GM10266 (cell line): ENCODE results near the gene AFF3.

Experiments used
- DNase-seq: peaks from one replicate; pipeline ENCODE4 v3.0.0; 2012; ENCODE audit errors: extremely low spot score
- CTCF ChIP-seq: IDR thresholded peaks from 2 replicates; pipeline ENCODE4 v1.5.1; 2012; ENCODE audit warnings: mild to moderate bottlenecking, low read depth; ENCODE audit not compliant: control insufficient read depth, insufficient read depth; ENCODE audit errors: missing control alignments

Gene AFF3

GRCh38 chr2:100036026-100036425, 106.4 kb downstream of the AFF3 start:
- no peak for DNase-seq
- no peak for TF ChIP-seq CTCF

- no peak for TF ChIP-seq CTCF
- no peak for DNase-seq
Measured at GRCh38 chr2:100034431-100034830, 108.0 kb downstream of the AFF3 start.

DNA sequence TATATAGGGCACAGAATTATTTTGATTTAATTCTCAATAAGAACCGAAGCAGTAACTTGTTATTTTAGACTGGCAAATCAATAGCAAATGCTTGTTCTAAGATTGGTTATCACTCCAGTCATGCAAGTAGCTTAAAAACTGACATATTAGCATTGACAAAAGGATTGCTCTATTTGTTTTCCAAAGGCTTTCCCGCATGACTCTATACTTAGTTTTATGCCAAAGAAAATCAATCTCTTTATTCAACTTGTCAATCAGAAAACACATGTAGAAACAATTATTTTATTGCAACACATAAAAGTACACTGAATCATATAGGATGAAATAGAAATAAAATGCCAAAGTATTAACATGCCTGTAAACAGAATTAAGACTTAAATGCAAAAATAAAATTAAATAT, 108.4 kb downstream of the AFF3 start:
- TF ChIP-seq CTCF, result no peak
- DNase-seq, result no peak

DNA sequence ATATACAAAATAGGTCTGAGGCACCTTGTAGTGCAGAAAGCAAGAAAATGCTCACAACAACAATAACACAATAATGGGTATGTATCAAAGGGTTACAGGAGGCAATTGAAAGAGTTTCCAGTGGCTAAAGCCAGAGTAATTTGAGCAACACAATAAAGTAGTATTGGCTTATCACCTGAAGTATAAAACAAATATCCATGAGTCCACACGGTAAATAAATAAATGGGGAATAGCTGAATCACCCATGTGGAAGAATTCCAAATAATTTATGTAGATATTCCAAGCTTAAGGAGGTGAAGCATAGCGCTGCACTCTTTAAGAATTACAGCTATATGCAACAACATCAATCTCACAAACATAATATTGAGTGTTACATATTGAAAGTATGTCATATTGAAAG, 110.8 kb downstream of the AFF3 start:
- TF ChIP-seq CTCF, result no peak
- DNase-seq, result no peak

DNA sequence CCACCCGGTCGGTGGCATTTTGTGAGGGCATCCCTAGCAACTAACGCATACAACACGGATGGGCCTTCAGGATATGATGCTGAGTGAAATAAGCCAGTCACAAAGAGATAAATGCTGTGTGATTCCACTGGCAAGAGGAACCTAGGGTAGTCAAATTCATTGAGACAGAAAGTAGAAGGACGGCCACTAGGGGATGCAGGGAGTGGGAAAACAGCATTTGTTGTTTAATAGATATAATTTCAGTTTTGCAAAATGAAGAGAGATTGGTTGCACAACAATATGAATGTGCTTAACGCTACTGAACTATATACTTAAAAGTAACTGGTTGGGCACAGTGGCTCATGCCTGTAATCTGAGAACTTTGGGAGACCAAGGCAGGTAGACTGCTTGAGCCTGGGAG, 112.9 kb downstream of the AFF3 start:
- no peak for DNase-seq
- no peak for TF ChIP-seq CTCF

DNA sequence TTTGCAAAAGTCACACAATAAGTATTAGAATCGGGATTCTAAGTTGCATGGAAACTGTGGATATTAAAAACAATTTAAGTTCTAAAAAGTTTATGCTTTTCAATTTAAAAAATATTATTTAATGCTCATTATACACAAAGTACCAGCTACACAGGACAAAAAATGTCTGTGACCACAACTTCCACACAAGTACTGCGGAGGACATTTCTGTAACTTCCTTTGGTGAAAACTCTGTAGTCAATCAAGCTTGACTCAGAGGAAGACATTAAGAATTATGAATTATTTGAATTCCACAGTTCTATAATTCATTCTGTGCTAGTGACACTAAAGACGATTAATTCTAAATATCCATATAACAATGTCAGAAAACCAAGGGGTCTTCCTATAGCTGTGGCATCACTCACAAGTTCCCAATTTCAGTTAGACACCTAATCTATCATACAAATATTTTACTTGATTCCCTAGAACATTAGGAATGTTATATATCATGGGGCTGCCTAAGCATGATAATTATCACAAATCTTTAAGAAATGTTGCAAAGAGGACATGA, 120.5 kb downstream of the AFF3 start:
- no peak for TF ChIP-seq CTCF
- no peak for DNase-seq

DNA sequence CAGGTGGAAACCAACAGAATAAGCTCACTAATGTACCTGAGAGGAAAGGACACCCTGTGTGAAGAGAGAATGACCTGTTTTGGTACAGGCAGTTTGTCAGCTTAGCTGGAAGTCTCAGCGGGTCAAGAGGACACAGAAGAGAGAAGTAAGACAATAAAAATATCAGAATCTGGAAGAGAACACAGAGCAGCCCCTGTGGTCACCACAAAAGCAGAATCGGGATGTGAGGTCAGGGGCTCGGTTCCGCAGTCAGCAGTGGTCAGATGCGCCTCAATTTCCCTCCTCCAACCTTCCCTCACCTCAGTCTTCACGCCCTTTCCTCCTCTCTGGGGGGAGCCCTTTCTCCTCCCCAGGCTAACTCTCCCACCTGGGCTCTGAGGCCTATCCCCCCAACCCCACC, 122.9 kb downstream of the AFF3 start:
- DNase-seq, result no peak
- no peak for TF ChIP-seq CTCF
